ES-I3 (cell line): ENCODE results near the gene NANOS2.

Source experiments
- H3K36me3 ChIP-seq: 2 replicates; pipeline ENCODE4 v1.6.1; 2013; ENCODE audit warnings: mild to moderate bottlenecking, low read length, control low read depth, moderate library complexity; ENCODE audit not compliant: insufficient read depth
- H3K4me1 ChIP-seq: 2 replicates; pipeline ENCODE4 v1.6.1; 2013; ENCODE audit warnings: mild to moderate bottlenecking, control low read depth, low read length; ENCODE audit not compliant: insufficient read depth
- H3K9ac ChIP-seq: 2 replicates; pipeline ENCODE4 v1.6.1; 2013; ENCODE audit warnings: low read depth, mild to moderate bottlenecking, low read length, moderate library complexity
- H3K9me3 ChIP-seq: 2 replicates; pipeline ENCODE4 v1.6.1; 2013; ENCODE audit warnings: mild to moderate bottlenecking, low read length, moderate library complexity; ENCODE audit not compliant: control insufficient read depth, insufficient read depth

NANOS2 gene

GRCh38 chr19:45913874-45914830 lies at the start of gene NANOS2:
Gene NANOS2, minus strand, starts transcription at chr19:45914778. Its CDS starts 85 bp downstream, at chr19:45914693.
- H3K4me1 ChIP-seq = no peaks in the 10 kb centered on the region
- H3K9ac ChIP-seq = no peak within 1 kb of the TSS
- no peaks in the 10 kb centered on the region for H3K36me3 ChIP-seq
- H3K9me3 ChIP-seq = no peaks in the 10 kb centered on the region

GRCh38 chr19:45962021-45962420 lies 47.4 kb upstream of the NANOS2 start:
- Histone ChIP-seq H3K9ac (no peak overlapping the region), H3K4me1 (peaks cover 15% of the 10 kb centered on the region), H3K9me3 (no peaks in the 10 kb centered on the region), H3K36me3 (no peaks in the 10 kb centered on the region; the same call in 1 of the 2 replicates)

GRCh38 chr19:45960595-45961235 lies 46.1 kb upstream of the NANOS2 start:
- H3K4me1 ChIP-seq = peaks cover 22% of the 10 kb centered on the region
- H3K9ac ChIP-seq = peak overlapping the region; percentile 63; the same call in 1 of the 2 replicates
- no peaks in the 10 kb centered on the region for H3K9me3 ChIP-seq
- no peaks in the 10 kb centered on the region; the same call in 1 of the 2 replicates for H3K36me3 ChIP-seq

GRCh38 chr19:45959517-45960025 lies 45.0 kb upstream of the NANOS2 start:
- no peaks in the 10 kb centered on the region; the same call in 1 of the 2 replicates for H3K36me3 ChIP-seq
- H3K4me1 ChIP-seq = peaks cover 28% of the 10 kb centered on the region
- no peaks in the 10 kb centered on the region for H3K9me3 ChIP-seq
- H3K9ac ChIP-seq = no peak overlapping the region

GRCh38 chr19:45958769-45959516 lies 44.4 kb upstream of the NANOS2 start:
- Histone ChIP-seq H3K9me3 (no peaks in the 10 kb centered on the region), H3K9ac (no peak overlapping the region), H3K4me1 (peaks cover 29% of the 10 kb centered on the region), H3K36me3 (no peaks in the 10 kb centered on the region; the same call in 1 of the 2 replicates)

GRCh38 chr19:45958320-45958719 lies 43.7 kb upstream of the NANOS2 start:
- no peak overlapping the region for H3K9ac ChIP-seq
- H3K36me3 ChIP-seq = no peaks in the 10 kb centered on the region; the same call in 1 of the 2 replicates
- peaks cover 35% of the 10 kb centered on the region for H3K4me1 ChIP-seq
- no peaks in the 10 kb centered on the region for H3K9me3 ChIP-seq

GRCh38 chr19:45955905-45956608 lies 41.5 kb upstream of the NANOS2 start:
- no peak overlapping the region for H3K9ac ChIP-seq
- no peaks in the 10 kb centered on the region for H3K9me3 ChIP-seq
- no peaks in the 10 kb centered on the region; the same call in 1 of the 2 replicates for H3K36me3 ChIP-seq
- H3K4me1 ChIP-seq = peaks cover 32% of the 10 kb centered on the region

GRCh38 chr19:45954156-45954555 lies 39.6 kb upstream of the NANOS2 start:
- Histone ChIP-seq H3K4me1 (peaks cover 21% of the 10 kb centered on the region; the same call in 1 of the 2 replicates), H3K9ac (no peak overlapping the region), H3K9me3 (no peaks in the 10 kb centered on the region), H3K36me3 (no peaks in the 10 kb centered on the region; the same call in 1 of the 2 replicates)

- Histone ChIP-seq H3K4me1 (peaks cover 20% of the 10 kb centered on the region; the same call in 1 of the 2 replicates), H3K9me3 (no peaks in the 10 kb centered on the region), H3K9ac (peak overlapping the region; percentile 55; the same call in 1 of the 2 replicates), H3K36me3 (no peaks in the 10 kb centered on the region; the same call in 1 of the 2 replicates)
Observed at GRCh38 chr19:45953676-45954075, 39.1 kb upstream of the NANOS2 start.

- Histone ChIP-seq H3K9ac (peak overlapping the region; percentile 55; the same call in 1 of the 2 replicates), H3K9me3 (no peaks in the 10 kb centered on the region), H3K36me3 (no peaks in the 10 kb centered on the region), H3K4me1 (peaks cover 20% of the 10 kb centered on the region; the same call in 1 of the 2 replicates)
Observed at GRCh38 chr19:45952686-45953505, 38.3 kb upstream of the NANOS2 start.

GRCh38 chr19:45952341-45952685 lies 37.7 kb upstream of the NANOS2 start:
- Histone ChIP-seq H3K4me1 (peaks cover 20% of the 10 kb centered on the region; the same call in 1 of the 2 replicates), H3K9me3 (no peaks in the 10 kb centered on the region), H3K9ac (peak overlapping the region; percentile 55; the same call in 1 of the 2 replicates), H3K36me3 (no peaks in the 10 kb centered on the region)

GRCh38 chr19:45947926-45948325 lies 33.3 kb upstream of the NANOS2 start:
- Histone ChIP-seq H3K9ac (no peak overlapping the region), H3K36me3 (no peaks in the 10 kb centered on the region), H3K4me1 (no peaks in the 10 kb centered on the region), H3K9me3 (no peaks in the 10 kb centered on the region)

GRCh38 chr19:45940515-45940805 lies 25.9 kb upstream of the NANOS2 start:
- H3K4me1 ChIP-seq = no peaks in the 10 kb centered on the region
- no peak overlapping the region for H3K9ac ChIP-seq
- no peaks in the 10 kb centered on the region for H3K9me3 ChIP-seq
- H3K36me3 ChIP-seq = no peaks in the 10 kb centered on the region
